GM10266 (cell line): ENCODE results near the gene TREX2.

Source experiments
- DNase-seq: peaks from one replicate; pipeline ENCODE4 v3.0.0; 2012; ENCODE audit errors: extremely low spot score
- TF ChIP-seq, protein P1 (sequence below): IDR thresholded peaks from 2 replicates; pipeline ENCODE4 v1.5.1; 2012; ENCODE audit warnings: mild to moderate bottlenecking, low read depth; ENCODE audit not compliant: control insufficient read depth, insufficient read depth; ENCODE audit errors: missing control alignments

The TREX2 gene

GRCh38 chrX:153420851-153421599 is 24.8 kb downstream of the TREX2 start:
- TF ChIP-seq, protein P1, sequence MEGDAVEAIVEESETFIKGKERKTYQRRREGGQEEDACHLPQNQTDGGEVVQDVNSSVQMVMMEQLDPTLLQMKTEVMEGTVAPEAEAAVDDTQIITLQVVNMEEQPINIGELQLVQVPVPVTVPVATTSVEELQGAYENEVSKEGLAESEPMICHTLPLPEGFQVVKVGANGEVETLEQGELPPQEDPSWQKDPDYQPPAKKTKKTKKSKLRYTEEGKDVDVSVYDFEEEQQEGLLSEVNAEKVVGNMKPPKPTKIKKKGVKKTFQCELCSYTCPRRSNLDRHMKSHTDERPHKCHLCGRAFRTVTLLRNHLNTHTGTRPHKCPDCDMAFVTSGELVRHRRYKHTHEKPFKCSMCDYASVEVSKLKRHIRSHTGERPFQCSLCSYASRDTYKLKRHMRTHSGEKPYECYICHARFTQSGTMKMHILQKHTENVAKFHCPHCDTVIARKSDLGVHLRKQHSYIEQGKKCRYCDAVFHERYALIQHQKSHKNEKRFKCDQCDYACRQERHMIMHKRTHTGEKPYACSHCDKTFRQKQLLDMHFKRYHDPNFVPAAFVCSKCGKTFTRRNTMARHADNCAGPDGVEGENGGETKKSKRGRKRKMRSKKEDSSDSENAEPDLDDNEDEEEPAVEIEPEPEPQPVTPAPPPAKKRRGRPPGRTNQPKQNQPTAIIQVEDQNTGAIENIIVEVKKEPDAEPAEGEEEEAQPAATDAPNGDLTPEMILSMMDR: no peak
- DNase-seq: no peak

DNA sequence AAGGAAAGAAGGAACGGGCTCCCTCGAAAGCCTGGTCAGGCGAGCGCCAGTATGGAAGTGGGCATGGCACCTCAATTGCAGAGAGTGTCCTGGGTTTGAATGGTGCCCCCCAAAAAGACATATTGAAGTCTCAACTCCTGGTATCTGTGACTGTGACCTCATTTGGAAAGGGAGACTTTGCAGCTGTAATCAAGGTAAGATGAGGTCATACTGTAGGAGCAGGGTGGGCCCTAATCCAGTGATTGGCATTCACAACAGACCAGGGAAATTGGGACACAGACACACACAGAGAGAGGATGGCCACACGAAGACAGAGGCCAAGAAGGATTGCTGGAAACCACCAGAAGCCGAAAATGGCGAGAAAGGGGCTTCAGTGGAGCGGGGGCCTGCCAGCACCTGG is 28.2 kb downstream of the TREX2 start:
- TF ChIP-seq, protein P1: no peak
- no peak for DNase-seq

- DNase-seq: no peak
These were observed 28.9 kb downstream of the TREX2 start for GRCh38 chrX:153416781-153417450.

DNA sequence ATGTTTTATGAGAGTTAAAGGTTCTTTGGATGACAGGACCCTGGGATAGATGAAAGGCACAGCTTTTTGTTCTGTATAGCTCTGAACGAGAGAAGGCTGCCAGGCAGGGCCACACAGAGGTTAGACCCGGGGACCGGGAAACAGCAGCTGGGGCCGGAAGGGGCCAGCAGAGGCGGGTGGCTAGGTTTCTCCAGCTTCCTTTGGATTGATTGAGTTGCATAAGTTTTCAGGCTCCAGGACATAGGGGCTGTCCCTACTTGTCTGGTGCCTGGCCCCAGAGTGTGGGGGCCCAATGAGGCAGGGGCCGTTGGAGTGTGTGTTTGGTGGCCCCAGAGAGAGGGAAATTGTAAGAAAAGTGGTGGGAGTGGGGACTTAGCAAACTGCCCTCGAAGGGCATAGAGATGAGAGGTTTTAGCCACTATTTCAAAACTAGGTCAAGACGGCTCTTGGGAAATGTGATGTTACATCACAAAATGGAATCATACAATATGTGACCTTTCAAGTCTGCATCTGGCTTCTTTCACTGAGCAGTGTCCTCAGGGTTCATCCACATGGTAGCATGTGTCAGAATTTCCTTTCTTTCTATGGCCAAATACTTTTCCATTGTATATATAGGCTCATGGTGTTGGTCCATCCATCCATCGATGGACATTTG is 30.9 kb downstream of the TREX2 start:
- no peak for DNase-seq
- TF ChIP-seq, protein P1: no peak

More at GRCh38 chrX:153416781-153417450, 28.9 kb downstream of the TREX2 start:
- TF ChIP-seq, protein P1: no peak

DNA sequence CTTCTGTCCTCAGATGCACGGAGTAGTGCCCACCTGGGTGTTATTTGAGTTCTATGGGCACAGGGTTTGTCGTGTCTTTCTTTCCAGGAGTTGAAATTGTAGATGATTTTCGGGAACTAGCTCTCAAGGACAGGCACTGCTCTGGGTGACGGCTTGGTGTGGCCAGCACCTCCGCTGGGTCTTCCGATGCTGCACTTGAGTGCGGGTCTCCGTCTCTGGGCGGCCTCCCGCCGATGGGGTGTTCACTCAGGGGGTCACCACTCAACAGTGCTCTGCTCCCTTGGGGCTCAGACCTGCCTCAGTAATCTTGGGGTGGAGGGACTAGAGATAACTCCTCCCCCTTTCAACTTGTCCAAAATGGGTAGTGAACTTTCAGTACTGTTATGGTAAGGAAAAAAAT is 32.1 kb downstream of the TREX2 start:
- no peak for DNase-seq
- TF ChIP-seq, protein P1: no peak

DNA sequence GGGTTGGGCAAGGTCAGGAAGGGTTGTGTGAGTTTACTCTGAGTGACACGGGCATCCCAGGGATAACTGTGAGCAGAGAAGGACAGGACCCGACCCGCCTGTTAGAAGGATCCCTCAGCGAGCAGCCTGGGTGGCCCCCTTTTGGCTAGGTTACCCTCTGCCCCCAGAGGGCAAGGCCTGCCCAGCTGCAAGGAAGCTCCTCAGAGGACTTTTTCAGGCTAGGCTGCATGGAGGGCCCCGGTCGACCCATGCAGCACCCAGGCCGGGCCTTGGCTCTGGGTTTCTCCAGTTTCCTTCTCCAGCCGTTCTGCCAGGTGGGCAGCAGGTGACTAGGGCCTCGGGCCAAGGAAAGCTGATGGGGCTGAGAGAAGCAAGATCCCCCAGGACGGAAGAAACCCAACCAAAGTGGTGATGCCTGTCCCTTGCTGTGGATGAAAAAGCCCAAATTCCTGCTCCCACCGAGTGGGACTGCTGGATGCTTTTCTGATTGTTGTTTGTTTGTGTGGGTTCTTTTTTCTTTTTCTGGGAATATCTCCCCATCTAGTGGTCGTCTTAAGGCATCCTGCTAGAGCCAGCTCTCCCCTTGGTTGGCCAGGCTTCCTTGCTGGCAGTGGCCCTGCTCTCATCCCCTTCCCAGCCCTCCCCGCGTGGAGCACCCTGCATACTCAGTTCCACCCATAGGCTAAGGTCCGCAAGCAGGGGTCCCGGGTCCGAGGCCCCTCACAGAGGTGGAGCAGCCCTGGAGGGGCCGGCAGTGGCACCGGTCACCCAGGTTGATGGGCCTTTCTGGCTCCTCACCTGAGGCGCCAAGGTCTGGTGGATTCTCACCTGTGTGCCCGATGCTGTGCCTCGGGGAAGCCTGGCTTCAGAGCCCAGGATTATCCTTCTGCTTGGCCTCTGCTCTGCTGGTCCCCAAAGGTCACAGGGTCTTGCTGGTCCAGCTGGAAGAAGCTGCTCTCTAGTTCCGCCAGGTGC is 32.8 kb downstream of the TREX2 start:
- TF ChIP-seq, protein P1: no peak
- DNase-seq: no peak
